ENCODE measurements around the gene MMP28. TPM values are rescaled to one million over a fixed set of nuclear protein-coding genes. Genes with fewer than 3 reads are reported as not detected.
A peak's percentile ranks its signal among the peaks of the same experiment; 100 is the strongest.

MMP28 gene
- polyA plus RNA-seq, 2 of the 4 experiments (the other 2 are of a cell fraction): 6.6 to 6.7 TPM

- TF ChIP-seq CTCF (IDR thresholded peaks at IDR 0.05) (peak; percentile 96), HMGXB4 (CRISPR knock-in tag; IDR thresholded peaks at IDR 0.05; ENCODE audit: borderline replicate concordance) (no peak), TFCP2L1 (CRISPR knock-in tag; IDR thresholded peaks at IDR 0.05) (no peak), CHD2 (IDR thresholded peaks at IDR 0.05; ENCODE audit: low read length, partially characterized antibody) (no peak), GATA3 (IDR thresholded peaks at IDR 0.05; ENCODE audit: borderline replicate concordance) (no peak), KDM5A (IDR thresholded peaks at IDR 0.05) (no peak), CBX8 (IDR thresholded peaks at IDR 0.05) (no peak), SMC3 (IDR thresholded peaks at IDR 0.05) (peak; percentile 84), E2F6 (IDR thresholded peaks at IDR 0.05; ENCODE audit: borderline replicate concordance, low read depth) (no peak), USF2 (IDR thresholded peaks at IDR 0.05) (no peak), MYC (IDR thresholded peaks at IDR 0.05; ENCODE audit: borderline replicate concordance, low read length) (no peak), PBX3 (IDR thresholded peaks at IDR 0.05) (no peak), RNF2 (IDR thresholded peaks at IDR 0.05; ENCODE audit: borderline replicate concordance, low read depth) (no peak), FOXS1 (CRISPR knock-in tag; IDR thresholded peaks at IDR 0.05) (no peak), EHF (CRISPR knock-in tag; IDR thresholded peaks at IDR 0.05) (no peak), RAD21 (conservative IDR thresholded peaks at IDR 0.05 in 1 of 2, IDR thresholded peaks at IDR 0.05 in 1 of 2) (peak; percentile 97 to 99)
Measured at GRCh38 chr17:35747540-35748017, 47.9 kb downstream of the MMP28 start (continued).

GRCh38 chr17:35745749-35746320 lies 49.6 kb downstream of the MMP28 start:
- Histone ChIP-seq H3K4me1 (peaks cover 19% of the 10 kb centered on the region; the same call in 2 of the 3 replicates), H3K4me2 (no peak overlapping the region), H3K27ac (no peak overlapping the region), H3K9me3 (no peaks in the 10 kb centered on the region), H3K4me3 (no peak overlapping the region)
- DNase-seq (ENCODE audit: low read depth in 1 of 2, low spot score in 1 of 2) (no peak), ATAC-seq (no peak), FAIRE-seq (no peak)
- ChIA-PET CTCF (interaction anchor here (0.6 to 34.8 kb wide), 17 partner anchors 17 to 212 kb away, joined by 3 to 1116 read pairs (median 19); partner anchors contain the start of genes C17orf50, RASL10B, SLFN12L and TAF15), POLR2A (no interaction called here)
- 36% methylated on average over 13 of the region's 15 CpGs for WGBS (ENCODE audit: missing lambda C conversion rate)
- no peak for TF ChIP-seq HDAC2 (IDR thresholded peaks at IDR 0.05)
- TF ChIP-seq ELK1 (IDR thresholded peaks at IDR 0.05; ENCODE audit: low read depth, low read length): no peak
- no peak for TF ChIP-seq TFCP2L1 (CRISPR knock-in tag; IDR thresholded peaks at IDR 0.05)
- TF ChIP-seq FOXS1 (CRISPR knock-in tag; IDR thresholded peaks at IDR 0.05): no peak

Measured in A549 (cell line).